Astrocyte of the spinal cord (primary cell): ENCODE data around the gene ASGR1.
A peak's percentile ranks its signal among the peaks of the same experiment; 100 is the strongest.

ENCODE experiments used
- DNase-seq: peaks from one replicate; pipeline ENCODE4 v3.0.0; 2011; ENCODE audit warnings: low read depth, low spot score
- H3K4me3 ChIP-seq: 2 replicates; pipeline ENCODE4 v1.5.1; 2011; ENCODE audit warnings: low read depth, mild to moderate bottlenecking, low read length, moderate library complexity
- CTCF ChIP-seq: IDR thresholded peaks from 2 replicates; pipeline ENCODE4 v1.5.1; 2012; ENCODE audit warnings: low read depth, mild to moderate bottlenecking, low read length, inconsistent platforms
- in situ Hi-C: cut with HindIII; loops from 2 replicates; pipeline ENCODE4 v1.10.0; 2017; ENCODE audit warnings: low sequenced_read_pairs

ASGR1 gene

GRCh38 chr17:7207120-7208001 is 28.2 kb upstream of the ASGR1 start:
- no peak for TF ChIP-seq CTCF
- in situ Hi-C loops = no loop called here
- H3K4me3 ChIP-seq = no peak overlapping the region
- DNase-seq = no peak

GRCh38 chr17:7205561-7205960 is 26.4 kb upstream of the ASGR1 start:
- peak overlapping the region; percentile 36 for H3K4me3 ChIP-seq
- TF ChIP-seq CTCF = no peak
- DNase-seq = no peak
- in situ Hi-C loops = no loop called here

GRCh38 chr17:7204828-7205461 is 25.8 kb upstream of the ASGR1 start:
- H3K4me3 ChIP-seq = peak overlapping the region; percentile 36
- peak; percentile 86 for DNase-seq

GRCh38 chr17:7204336-7204735 is 25.2 kb upstream of the ASGR1 start:
- DNase-seq = no peak
- TF ChIP-seq CTCF = no peak
- in situ Hi-C loops = no loop called here
- H3K4me3 ChIP-seq = peak overlapping the region; percentile 36

More at GRCh38 chr17:7204828-7205461, 25.8 kb upstream of the ASGR1 start:
- TF ChIP-seq CTCF = no peak
- in situ Hi-C loops = no loop called here

GRCh38 chr17:7203391-7203790 is 24.2 kb upstream of the ASGR1 start:
- H3K4me3 ChIP-seq = no peak overlapping the region
- in situ Hi-C loops = no loop called here
- DNase-seq = no peak
- no peak for TF ChIP-seq CTCF

- DNase-seq = no peak
- no peak overlapping the region for H3K4me3 ChIP-seq
- TF ChIP-seq CTCF = no peak
- in situ Hi-C loops = no loop called here
Measured at GRCh38 chr17:7196651-7197401, 17.7 kb upstream of the ASGR1 start.
